Aortic smooth muscle cell (primary cell): ENCODE data around the gene ZCCHC9. TPM values are rescaled to one million over a fixed set of nuclear protein-coding genes. Genes with fewer than 3 reads are reported as not detected.

Source experiments
- total RNA-seq: library from RNA; depleted of rRNA; stranded (reverse); fragments of >200 nt; gene quantifications from 2 replicates; pipeline ENCODE4 v1.2.3, GENCODE V29; 2014

ZCCHC9 gene
- 20.3 and 21.7 TPM in 2 replicates for total RNA-seq

DNA sequence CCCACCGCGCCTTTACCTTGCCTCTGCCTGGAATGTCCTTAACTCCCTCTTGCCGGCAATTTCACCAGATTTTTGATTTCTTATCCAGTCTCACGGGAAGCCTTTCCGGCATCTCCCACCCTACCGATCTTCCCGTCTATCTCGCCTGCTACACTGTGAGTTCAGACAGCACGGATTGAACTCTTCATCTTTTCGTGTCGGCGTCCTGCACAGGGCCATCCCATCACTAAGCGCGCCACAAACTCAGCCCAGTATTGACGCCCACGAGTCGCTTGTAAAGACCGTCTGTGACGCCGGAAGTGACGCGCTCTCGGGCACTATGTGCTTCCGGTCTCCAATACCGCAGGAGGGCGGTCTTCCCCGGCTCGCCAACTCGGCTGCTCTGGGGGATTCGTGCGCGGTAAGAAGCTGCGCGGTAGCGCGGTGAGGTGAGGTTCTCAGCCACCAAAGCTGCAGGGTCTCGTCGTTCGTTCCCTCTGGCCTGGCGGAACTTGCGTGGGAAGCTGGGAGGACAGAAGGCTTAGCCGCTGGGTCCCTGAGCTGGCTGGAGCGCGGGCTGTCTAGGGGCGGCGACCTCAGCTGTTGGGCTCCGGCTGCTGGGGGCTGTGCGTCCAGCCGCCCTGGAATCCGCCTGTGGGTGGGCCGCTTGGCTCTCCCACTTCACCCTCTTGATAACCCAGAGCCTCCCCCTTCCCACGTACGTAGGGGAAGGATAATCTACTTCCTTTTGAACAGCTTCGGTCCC lies at the start of gene ZCCHC9:
Gene ZCCHC9 (plus strand): TSS at position 317 of the 745 bp plus-strand sequence. CDS start 3,171 bp downstream, outside the sequence.

Other genes starting within 250 kb of the ZCCHC9 start
- 2.8 and 4.0 TPM in 2 replicates for gene CKMT2, start 68.3 kb upstream of the ZCCHC9 start, total RNA-seq
- not detected in 2 replicates for gene ACOT12, start 92.5 kb downstream of the ZCCHC9 start, total RNA-seq